ENCODE measurements around the gene CHRNA5.
"Not testable (repeated sequence)": the region's sequence is repeated elsewhere in the genome, so short reads cannot be mapped to it uniquely, and the experiment has no call there.

CHRNA5 gene

DNA sequence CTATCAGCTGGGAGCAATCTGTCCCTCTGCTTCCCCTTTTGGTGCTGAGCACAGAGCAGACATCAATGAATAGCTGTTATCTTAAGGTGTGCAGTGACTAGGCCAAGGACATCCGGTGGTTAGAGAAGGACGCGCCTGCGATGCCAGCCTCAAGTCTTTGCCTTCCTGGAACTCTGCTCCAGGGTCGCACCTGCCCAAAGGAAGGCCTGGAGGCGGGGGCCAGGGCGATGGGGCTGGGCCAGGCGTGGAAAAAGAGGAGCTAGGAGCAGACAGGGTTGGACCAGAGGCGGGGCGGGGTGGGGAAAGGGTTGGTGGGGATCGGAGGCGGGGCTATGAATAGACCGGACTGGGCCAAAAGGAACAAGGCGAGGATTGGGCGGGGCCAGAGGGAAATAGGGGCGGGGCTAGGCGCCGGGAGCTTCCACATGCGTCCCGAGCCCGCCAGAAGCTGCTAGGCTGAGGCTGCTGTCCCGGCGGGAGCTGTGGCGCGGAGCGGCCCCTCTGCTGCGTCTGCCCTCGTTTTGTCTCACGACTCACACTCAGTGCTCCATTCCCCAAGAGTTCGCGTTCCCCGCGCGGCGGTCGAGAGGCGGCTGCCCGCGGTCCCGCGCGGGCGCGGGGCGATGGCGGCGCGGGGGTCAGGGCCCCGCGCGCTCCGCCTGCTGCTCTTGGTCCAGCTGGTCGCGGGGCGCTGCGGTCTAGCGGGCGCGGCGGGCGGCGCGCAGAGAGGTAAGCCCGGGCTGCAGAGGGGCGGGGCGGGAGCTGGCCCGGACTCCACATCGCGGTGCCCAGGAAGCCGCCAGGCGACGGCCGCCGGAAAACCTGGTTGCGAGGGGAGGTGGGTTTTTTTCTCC is at the start of gene CHRNA5:
CHRNA5 (plus strand) TSS at position 424 of the 854 bp plus-strand sequence; CDS start at position 624, 200 bp downstream.
- peak; percentile 97 for DNase-seq

DNA sequence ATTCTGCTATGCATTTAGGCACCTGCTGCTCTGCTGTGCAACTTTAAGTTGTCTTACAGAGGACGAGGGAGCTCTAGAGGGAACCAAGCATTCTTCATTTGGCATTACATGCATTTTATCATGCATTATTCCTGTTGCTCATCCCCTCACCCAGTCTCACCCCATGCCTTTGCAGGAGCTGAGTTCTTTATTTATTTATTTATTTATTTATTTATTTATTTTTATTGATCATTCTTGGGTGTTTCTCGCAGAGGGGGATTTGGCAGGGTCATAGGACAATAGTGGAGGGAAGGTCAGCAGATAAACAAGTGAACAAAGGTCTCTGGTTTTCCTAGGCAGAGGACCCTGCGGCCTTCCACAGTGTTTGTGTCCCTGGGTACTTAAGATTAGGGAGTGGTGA is 45.3 kb upstream of the CHRNA5 start:
- DNase-seq = not testable (repeated sequence)

DNA sequence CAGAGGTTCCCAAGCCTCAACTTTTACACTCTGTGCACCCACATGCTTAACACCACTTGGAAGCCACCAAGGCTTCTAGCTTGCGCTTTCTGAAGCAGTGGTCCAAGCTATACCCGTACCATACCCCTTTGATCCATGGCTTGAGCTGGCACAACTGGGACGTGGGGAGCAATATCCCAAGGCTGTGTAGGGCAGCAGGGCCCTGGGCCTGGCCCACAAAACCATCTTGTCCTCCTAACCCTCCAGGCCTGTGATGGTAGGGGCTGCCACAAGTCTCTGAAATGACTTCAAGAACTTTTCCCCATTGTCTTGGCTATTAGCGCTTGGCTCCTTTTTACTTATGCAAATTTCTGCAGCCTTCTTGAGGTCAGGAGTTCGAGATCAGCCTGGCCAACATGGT is 41.1 kb upstream of the CHRNA5 start:
- DNase-seq = no peak

DNA sequence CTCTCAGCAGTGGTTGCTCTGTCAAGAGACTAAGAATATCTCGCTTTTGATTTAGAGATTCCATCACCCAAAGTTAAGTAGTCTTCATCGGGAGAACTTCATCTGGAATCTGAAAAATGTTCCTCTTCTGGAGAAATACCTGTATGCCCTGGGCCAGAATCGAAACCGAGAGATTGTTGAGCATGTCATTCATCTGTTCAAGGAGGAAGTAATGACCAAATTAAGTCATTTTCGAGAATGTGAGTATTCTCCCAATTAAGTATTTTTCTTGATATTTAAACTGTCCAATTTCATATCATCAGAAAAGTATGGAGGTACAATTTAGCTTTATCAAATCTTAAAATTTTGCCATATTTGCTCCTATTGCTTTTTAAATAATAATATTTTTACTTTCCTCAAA is 38.0 kb upstream of the CHRNA5 start:
- no peak for DNase-seq

DNA sequence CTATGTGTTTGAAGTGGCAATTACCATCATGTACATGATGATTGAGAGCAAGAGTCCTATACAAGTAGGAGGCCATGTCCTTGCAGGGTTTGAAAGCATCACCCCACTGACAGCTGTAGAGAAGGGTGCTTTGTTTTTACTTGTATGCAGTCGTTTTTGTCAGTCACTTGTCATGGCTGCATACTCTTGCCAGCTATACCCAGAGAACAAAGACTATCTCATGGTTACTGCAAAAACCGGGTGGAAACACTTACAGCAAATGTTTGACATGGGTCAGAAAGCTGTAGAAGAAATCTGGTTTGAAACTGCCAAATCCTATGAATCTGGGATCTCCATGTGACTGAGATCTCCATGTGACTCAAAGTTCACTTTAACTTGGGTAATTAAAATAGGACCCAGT is 32.0 kb upstream of the CHRNA5 start:
- no peak for DNase-seq

DNA sequence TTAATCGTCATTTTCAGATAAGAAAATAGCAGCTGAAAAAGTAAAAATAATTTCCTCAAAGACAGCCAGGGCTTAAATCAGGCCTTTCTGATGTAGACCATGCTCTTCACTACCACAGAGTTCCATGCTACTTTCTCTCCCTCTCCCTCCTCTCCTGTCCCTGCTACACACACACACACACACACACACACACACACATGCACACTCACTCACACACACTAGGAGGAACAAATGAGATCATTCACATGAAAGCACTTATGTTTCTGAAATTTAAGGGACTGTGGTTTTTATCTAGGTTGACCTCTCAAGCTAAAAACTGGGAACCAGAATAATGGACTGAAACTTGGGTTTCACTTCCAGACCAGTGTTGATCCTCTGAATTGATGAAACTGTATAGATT is 29.2 kb upstream of the CHRNA5 start:
- no peak for DNase-seq

DNA sequence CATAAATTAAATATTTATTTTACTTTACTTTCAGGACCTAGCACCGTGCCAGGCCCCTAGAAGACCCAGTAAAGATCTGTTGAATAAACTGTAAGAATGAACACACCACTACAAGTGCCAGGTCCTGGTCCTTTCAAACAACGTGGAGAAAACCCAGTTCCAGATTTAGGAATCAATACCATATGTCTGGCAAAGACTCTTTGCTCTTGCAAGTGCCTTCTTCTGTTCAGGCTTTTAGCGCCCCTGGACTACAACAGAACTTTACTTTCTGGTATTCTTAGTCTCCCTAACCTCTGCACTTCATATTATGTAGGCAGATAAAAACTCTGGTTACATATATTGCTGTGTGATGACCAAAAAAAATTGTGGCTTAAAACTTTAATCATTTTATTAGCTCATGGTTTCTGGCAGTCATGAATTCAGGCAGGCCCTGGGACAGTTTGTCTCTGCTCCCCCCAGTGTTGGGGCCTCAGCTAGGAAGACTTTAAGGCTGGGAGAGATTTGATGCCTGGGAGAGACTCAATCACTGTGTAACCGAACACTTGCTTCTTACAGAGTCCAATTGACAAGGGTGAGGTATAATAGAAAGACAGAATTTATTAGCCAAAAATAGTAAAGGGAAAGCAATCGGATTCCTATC is 27.9 kb upstream of the CHRNA5 start:
- no peak for DNase-seq

DNA sequence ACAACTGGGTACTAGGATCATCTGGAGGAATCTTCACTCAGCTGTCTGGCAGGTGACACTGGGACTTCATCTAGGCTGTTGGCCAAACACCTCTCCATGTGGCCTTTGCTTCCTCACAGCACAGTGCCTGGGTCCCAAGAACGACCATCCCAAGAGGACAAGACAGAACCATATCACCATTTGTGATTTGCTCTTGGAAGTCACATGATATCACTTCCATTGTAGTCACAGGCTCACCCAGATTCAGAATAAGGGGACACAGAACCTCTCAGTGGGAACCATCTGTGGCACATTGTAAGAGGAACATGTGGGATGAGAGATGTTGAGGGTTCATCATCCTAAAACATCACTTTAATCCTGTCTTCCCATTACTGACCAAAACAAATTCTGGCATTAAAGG is 27.0 kb upstream of the CHRNA5 start:
- no peak for DNase-seq

DNA sequence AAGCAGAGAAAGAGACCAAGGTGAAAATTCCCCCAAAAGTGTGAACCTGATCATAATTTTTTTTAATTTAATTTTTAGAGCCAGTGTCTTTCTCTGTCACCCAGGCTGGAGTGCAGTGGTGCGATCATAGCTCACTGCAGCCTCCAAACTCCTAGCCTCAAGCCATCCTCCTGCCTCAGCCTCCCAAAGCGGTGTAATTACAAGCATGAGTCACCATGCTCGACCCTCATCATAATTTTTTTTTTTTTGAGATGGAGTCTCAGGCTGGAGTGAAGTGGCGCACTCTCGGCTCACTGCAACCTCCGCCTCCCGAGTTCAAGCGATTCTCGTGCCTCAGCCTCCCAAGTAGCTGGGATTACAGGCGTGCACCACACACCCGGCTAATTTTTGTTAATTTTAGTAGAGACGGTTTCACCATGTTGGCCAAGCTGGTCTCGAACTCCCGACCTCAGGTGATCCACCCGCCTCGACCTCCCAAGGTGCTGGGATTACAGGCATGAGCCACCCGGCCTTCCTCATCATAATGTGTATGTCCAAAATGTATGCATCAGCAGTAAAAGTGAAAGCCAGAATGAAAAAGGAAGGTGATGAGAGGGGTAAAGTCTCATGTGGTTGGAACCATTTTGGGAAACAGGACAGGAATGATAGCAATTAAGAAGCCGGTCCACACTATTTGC is 25.7 kb upstream of the CHRNA5 start:
- not testable (repeated sequence) for DNase-seq

DNA sequence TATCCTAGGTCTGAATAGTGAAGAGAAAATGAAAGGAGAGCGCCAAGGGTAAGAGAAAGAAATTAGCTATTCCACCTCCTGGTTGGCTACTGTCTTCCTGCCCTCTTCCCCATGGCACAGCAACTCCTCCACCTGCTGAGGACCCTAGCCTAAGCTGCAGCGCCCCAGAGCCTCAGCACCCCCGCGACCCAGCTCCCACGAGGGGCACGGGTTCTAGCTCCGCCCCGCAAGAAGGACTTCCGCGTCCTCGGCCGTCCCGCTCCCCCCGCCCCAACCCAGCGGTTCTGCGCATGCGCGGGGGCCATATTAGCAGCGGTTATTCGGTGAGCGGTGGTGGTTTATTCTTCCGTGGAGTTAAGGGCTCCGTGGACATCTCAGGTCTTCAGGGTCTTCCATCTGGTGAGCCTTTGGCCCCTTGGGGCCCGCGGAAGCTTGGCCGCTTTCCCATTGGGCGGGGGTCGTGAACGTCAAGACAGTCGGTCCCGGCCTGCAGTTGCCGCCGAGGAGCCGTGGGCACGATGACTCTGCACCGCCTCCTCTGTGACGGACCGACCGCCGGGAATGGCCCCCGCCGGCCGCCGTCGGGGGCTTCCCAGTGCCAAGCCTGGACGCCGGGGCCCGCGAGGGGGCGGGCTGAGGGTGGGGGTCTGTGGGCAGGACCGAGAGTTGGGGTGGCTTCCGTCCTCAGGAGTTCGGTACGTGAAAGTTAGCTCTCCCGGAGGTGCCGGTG is 25.0 kb upstream of the CHRNA5 start, which contains the start of gene PSMA4:
PSMA4 (plus strand) TSS at position 304 of the 730 bp plus-strand sequence. CDS start 1,484 bp downstream, outside the sequence.
- peak; percentile 94 for DNase-seq

DNA sequence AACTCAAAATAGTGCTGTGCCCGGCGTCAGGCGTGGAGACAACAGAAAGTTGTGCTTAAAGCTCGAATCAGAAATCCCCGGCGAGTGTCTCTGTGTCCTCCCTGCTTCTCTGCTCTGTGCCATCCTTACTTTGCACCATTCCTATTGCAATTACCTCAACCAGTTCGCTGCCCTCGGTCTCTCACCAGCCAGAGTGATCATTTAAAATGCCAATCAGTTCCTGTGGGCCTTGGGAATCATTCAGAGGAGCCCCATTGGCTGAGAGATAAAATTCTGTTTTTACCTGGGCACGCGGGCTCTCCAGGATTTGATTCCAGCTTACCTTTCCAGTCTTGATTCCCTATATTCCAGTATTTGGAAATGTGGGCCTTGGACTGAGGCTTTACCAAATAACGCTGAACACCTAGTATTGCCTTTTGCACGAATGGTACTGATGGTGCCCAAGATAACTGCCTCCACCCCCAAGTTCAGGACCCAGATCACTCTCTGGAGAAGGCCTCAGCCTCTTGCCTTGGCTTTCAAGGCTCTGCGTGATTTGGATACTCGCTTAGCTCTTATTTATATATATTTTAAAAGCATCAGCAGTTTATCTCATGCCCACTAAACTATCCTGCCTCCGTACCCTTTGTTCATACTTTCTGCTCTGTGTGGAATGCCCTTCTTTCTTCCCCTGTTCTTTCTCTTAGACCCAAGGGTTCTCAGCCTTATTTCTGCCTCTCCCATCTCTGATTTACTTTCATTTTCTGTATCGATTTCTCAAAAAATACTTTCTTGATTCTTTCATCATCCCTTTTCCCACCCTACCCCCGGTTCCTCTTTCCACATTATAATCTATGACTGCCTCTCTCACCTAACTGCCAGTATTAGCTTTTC is 24.2 kb upstream of the CHRNA5 start:
- no peak for DNase-seq

DNA sequence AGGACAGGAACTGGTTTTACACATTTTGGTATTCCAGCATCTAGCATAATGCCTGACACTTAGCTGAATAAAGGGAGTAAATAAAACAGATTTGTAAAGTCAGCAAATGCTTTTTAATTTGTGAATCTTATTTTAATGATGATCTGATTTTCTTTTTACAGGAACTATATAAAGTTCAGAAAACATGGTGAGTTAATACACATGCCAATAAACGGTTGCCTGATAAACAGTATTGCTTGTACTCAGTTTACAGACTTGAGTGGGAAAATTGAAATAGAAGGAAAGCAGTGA is 23.6 kb upstream of the CHRNA5 start:
- DNase-seq = no peak

DNA sequence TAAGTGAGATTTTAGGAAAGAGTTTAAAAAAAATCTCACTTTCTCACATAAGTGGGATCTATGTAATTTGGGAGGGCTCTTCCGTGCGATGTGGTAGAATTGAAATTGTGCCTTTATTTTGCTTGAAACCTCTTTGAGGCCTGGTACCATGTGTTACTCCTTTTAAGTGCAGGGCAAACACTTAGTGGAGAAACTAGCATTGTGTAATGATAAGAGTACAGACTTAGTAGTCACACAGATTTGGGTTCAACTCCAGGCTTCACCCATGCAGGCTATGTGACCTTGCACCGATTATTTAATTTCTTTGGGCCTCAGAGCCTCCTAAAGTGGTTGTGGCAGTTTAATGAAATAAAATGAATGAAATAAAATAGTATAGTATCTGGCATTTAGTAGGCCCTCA is 22.7 kb upstream of the CHRNA5 start:
- DNase-seq = no peak

DNA sequence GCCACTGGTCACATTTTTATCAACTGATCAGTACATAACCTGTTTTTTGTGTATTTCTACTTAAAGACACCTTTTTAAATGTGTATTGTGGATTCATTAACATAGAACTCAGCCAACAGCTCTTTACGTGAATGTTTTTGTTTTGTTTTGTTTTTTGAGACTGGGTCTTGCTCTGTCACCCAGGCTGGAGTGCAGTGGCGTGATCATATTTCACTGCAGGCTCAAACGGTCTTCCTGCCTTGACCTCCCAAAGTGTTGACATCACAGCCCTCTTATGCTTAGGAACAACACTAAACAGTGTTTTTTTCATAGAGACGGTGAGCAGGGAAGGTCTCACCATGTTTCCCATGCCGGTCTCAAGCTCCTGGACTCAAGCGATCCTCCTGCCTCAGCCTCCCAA is 15.1 kb upstream of the CHRNA5 start:
- no peak for DNase-seq

DNA sequence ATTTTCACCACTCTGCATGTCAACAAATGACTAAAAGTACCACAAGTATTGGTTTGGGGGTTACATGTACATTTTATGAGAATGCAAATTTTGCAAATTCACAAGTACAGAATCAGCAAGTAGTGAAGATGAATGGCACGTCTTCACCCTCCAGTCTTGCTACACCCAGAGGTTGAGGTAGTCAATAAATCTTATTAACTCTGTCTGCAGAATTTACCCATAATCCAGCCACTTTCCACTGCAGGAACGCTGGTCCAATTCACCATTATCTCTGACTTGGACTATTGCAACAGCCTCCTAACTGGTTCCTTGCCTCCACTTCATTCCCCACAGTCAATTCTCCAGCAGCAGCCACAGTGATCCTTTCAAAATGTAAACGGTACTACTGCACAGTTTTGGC is 14.5 kb upstream of the CHRNA5 start:
- no peak for DNase-seq

DNA sequence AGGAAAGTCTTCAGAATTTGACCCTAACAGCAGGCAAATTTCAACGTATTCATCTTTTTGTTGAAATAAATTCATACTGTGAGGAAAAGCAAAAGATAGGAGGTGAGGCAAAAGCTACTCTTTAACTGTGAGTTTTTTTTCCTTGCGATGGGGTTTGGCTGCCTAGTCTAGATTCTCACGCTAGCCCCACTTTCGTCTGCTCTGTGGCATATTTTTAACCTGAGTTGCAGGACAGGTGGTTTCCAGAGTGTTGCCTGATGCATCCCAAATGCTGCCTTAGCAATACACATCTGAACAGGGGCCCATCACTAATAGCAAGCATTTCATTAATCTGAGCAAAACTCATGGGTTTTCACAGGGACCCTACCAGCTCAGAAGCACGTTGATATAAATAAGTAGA is 13.4 kb upstream of the CHRNA5 start:
- no peak for DNase-seq

DNA sequence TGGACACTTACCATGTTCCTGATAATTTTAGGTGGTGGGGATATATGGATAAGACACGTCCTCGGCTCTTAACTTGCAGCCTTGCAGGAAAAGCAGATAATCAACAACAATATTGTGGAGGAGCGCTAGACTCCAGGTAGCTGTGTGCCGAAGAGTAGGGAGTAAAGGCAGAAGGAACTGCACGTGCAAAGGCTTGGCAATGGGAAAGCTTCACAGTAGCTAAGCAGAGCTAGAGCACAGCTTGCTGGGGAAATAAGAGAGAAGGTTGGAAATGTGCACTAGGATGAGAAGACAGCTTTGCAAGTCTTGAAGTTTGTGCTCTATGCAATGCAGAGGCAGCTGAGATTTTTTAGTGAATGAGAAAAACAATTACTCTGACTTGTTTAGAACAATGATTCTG is 12.7 kb upstream of the CHRNA5 start:
- DNase-seq = no peak

DNA sequence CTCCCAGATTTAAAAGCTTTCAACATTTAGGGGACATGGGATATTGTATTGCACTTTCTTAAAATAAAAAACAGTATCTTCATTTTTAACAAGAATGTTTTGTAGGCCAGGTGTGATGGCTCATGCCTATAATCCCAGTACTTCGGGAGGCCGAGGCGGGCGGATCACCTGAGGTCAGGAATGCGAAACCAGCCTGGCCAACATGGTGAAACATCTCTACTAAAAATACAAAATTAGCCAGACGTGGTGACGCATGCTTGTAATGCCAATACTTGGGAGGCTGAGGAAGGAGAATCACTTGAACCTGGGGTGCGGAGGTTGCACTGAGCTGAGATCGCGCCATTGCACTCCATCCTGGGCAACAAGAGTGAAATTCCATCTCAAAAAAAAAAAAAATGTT is 5.1 kb upstream of the CHRNA5 start:
- not testable (repeated sequence) for DNase-seq

DNA sequence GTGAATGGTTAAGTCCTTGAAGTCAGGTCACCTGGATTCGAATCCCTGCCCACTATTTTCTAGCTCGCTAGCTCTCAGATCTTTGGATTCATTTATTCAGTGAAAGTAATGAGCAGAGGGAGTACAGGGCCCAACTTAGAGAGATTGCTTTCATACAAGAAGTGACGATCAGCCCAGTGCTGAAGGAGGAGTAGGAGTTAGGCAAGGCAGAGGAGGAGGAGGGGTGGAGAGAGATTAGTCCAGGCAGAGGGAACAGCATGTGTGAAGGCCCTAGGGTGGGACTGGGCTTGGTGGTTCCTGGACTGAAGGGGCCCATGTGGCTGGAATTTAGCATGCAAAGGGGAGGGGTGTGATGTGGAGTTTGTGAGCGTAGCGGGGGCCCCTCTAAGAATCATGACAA is 3.8 kb upstream of the CHRNA5 start:
- peak; percentile 55 for DNase-seq

DNA sequence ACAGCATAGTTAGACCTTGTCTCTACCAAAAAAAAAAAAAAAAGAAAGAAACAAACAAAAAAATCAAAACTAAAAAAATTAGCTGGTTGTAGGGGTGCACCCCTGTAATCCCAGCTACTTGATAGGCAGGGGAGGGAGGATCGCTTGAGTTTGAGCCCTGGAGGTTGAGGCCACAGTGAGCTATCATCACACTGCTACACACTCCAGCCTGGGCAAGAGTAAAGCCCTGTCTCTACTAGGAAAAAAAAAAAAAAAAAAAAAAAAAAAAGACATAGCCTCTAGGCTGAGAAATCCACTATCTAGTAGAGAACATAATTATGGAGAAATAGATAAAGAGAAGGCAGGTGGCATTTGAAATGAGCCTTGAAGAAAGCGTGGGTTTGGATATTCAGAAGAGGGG is 2.2 kb upstream of the CHRNA5 start:
- no peak for DNase-seq

DNA sequence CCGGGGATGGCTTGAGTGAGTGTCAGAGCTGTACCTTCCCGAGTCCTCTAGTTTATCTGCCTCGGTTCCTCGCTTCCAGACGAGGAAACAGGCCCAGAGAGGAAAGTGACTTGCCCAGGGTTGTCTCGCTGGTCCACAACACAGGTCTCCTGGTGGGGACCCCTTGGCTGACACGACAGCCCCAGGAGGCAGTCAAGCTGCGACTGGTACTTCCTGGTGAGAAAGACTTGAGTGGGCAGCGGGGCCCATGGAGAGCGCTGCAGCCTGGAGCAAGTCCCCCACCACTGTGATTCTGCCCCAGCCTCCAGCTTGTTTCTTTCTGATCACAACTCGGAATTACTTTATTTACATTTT is 600 bp upstream of the CHRNA5 start:
- no peak for DNase-seq
